ENCODE results near the gene LOXL4.

Gene LOXL4

DNA sequence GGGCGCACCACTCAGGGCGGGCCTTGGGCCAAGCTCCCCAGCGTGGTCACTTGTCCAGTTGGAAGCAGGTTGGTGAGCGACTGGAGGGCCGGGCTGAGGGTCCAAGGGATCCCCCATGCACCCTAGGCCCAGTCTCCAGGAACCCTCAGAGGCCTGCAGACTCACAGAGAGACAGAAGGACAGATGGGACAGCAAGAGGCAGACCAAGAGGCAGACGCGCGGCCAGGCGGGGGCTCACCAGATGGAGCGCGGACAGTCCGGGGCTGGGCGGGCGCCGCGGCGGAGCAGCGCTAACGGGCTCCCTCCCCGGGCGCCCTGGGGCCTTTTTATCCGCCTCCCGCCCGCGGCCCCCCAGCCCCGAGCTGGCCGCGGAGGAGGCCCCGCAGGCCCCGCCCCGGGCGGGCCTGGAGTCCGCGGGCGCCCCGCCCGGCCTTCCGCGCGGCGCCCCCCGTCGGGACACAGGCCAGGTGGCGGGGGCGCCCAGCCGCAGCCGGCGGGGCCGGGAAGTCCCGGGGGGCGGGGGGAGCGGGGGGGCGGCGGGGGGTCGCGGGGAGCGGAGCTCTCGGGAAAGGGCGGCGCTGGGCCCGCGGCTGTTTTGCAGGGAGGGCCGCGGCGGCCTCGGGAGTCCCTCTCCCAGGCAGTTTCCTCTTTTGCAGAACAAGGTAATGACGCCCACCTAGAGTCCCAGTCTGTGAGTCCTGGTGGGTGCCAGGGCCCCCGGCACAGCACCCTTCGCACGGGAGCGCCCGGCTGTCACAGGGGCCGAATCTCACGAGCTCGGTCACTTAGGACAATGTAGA, at the start of gene LOXL4:
Gene LOXL4 (minus strand): TSS at position 301 of the 800 bp plus-strand sequence. CDS start 5,175 bp downstream, outside the sequence.
- DNase-seq (ENCODE audit: low spot score) = no peak

DNA sequence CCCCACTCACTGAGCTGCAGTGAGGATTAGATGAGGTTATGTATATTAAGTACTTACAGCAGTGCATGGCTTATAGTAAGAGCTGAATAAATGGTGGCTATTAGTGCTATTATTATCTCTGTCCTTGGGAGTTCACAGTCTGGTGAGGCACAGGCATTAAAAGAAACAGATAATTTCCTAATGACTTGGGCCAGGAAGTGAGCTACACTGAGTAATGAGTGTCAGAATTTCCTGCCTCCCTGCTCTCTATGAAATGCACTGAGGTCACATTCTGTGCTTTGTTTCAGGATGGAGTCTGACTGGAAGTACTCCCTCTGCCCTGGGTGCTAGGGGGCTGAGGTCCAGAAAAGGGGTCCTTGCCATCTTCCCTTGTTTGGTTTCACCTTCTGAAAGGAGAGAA, 48.7 kb upstream of the LOXL4 start:
- no peak for DNase-seq (ENCODE audit: low spot score)

DNA sequence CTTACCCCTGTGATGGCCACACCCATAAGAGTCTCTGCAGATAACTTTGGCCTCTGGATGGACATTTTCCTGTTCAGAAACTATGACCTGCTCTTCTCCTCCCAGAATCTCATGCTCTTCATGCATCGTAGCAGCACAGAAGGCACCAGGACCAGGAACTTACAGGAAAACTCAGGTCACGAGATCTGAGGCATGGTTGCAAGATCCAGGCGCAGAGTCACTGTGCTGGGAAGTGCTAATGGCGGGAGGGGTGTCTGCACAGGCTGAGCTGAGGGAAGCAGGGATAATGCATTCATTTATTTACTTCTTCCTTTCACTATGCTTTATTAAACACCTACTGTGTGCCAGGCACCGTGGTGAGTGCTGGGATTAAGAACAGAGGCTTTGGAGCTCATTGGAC, 48.2 kb upstream of the LOXL4 start:
- no peak for DNase-seq (ENCODE audit: low spot score)

DNA sequence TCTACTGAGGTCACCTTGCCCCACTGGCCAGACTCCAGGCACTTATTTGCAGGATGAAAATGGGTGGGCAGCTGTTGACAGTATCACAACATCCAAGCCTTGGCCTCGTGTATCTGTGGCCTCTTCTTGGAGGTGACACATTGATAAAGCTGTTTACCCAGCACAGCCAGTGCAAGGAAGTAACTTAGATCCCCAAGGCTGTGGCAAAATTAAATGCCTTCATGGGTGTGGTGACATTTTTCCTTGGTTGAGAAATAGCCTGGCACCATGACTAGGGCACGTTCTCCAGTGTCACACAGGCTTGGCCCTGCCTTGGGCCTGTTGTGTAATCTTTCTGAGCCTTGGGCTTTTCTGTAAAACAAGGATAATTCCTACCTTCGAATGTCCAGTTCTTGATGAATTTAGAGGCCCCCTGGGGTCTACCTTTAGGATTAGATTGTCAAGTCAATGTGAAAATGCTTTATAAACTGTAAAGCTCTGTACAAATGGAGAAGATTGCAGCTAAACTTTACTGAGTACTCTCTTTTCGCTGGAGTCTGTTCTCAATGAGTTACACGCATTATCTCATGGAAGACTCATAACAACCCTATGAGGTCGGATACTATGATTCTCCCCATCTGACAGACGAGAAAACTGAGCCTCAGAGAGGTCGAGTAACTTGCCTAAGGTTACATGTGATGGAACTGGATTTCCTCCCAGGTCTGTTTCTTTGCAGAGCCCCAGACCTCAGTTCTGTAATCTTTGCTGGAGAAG, 46.7 kb upstream of the LOXL4 start:
- DNase-seq (ENCODE audit: low spot score) = no peak

DNA sequence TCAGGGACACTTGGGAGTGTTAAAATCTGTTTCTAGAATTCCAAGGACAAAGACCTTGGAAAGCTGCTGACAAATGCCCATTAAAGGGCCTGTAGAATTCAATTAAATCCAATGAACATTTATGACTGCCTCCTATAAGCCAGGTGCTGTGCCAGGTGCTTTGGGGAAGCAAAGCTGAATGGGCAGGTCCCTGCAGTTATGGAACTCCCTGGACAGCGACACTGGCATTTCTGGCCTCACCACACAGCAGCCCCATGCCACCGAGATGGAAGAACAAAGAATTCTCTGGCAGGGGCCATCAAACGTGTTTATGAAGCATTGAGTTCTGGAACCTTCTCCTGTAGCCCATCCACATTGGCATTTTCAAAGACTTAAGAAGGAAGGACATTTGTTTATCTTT, 45.6 kb upstream of the LOXL4 start:
- no peak for DNase-seq (ENCODE audit: low spot score)

DNA sequence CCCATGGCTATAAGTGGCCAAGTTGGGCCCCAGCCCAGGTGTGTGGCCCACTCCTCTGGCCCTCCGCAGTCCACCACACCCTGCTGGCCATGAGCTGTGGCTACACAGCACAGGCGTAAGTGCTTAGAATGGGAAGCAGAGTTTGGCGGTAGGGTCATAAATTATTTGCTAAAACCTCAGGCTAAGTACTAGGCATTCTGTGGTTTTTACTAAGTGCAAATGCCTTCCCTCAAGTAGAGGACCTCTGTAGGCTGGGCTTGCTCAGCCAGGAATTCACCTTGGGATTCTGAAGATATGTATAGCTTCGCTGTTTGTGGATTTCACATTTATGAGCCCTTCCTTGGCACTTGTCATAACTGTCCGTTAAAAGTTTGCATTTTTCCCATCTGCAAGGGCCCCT, 44.8 kb upstream of the LOXL4 start:
- no peak for DNase-seq (ENCODE audit: low spot score)

DNA sequence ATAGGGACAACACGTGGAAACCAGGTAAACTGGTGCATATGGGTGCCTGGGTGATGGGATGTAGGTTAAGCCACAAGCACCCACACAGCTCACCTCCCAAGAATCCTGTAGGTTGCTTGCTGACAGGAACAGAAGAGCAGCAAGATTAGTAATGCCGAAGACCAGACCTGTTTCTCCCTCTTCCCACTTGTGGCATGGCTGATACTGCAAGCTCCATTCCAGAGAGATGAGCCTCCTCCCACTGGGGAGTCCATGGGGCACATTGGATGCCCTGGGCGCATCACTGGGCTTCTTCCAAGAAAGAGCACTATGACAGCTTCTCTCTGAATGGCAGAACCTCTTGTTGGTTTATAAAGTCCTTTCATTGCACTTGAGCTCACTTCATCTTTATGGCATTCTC, 44.4 kb upstream of the LOXL4 start:
- DNase-seq (ENCODE audit: low spot score) = no peak

DNA sequence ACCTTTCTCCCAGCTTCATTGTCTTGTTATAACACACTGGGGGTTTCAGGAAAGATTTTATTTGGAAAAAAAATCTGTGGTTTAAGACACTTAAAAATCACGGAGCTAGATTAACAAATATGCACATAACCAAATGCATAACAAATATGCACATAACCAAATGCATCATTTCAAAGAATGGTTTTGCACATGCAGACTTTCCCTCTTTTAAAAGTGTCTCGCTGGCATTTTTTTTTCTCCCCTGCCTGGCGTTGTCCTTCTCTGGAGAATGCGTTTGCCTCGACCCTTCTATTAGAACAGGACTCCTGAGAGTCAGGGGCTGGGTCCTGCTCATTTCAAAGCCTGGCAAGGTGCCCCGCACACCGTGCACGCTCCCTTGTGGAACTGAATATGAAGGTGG, 42.7 kb upstream of the LOXL4 start:
- DNase-seq (ENCODE audit: low spot score) = no peak

DNA sequence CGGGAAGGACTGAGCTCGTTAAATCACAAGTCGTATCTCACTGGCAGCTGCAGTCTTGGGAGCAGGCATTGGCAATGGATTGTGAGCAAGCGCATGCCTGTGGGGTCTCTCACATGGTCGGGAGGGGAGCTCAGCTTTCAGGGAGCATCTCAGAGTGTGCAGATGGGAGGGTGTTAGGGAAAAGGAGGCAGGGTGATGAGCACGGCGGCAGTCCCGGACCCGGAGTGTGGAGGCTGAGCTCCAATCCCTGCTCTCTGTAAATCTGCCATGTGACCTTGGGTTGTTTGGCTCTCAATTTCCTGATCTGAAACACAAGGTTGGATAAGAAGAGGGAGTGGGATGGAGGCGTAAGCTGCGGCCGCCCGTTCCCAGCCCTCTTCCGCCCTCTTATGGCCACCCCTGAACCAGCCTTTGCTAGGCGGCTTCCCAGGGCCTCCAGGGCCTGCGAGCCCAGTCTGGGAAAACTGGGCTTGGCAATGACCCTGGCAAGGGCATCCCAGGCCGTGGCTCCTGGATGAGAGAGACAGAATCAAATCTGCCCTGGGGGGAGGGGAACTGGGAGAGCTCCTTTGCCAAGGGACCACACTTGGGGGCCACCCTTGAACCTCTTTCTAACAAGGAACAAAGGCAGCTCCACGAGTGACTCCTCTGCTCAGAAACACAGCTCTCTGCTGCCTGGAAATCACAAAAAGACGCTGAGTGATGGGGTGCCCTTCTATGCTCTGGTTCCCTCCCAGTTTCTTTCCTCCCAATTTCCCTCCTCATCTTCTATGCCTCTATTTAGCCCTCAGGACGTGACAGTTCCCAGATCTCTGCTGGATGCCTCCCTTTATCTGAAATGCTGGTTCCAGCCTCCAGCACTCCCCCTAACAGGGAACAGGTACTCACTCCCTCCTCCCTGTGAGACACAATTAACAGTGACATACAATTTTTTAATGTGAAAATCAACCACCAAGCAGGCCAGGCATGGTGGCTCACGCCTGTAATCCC, 41.7 kb upstream of the LOXL4 start:
- DNase-seq (ENCODE audit: low spot score) = peak; percentile 49

DNA sequence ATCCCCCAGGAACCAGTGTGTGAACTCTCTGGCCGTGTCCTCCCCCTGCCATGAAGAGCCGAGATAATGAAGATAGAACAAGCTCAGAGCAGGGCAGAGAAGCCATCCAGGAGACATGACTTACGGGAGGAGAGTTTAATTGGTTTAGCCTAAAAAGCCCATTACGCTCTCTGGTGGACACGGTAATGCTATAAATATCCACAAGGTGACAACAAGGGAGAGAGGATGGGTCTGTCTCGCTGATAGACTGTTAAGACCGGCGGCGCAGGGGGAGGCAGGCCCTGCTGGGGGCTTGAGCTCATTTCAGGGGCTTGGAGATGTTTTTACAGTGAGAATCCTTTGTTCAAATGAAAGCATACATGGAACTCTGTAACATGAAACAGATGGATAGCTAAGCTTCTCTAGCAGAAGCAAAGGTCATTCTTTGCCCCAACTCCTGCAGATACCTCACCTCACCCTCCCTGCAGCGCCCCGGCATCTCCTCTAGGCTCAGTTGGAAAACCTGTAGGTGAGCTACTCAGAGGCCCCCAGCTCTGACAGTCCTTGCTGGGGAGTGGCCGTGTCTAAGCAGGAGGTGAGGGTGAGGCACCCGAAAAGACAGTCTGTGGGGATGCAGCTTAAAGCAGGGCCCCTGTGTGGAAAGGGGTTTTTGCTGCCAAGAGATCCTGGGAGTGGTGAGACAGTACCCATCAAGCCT, 40.8 kb upstream of the LOXL4 start:
- no peak for DNase-seq (ENCODE audit: low spot score)

DNA sequence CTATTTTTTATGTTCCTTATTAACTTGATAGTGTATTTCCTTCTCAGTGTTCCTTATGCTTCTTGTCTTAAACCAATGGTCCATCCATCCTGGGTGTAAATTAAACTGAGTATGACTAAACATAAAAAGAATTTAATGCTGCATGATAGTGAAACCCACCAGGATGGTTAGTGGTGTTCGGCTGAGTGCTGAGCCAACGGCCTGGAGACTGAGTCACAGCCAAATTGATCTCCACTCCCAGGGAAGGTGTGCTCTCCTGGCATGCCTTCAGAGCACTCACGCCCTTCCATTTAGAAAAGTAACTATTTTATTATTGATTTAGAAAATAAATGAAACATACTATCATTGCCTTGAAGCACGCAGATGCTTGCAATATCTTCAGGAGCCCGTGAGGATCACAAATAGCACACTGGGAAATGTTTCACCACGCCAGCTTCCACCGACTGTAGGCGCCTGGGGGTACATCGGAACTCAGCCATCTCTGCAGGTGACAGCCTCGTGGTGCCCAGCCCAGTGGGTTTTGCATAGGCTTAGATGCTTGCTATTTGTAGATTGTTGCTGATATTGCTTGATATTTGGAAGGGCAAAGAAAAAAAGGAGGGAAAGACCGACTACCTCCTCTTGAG, 40.0 kb upstream of the LOXL4 start:
- no peak for DNase-seq (ENCODE audit: low spot score)

DNA sequence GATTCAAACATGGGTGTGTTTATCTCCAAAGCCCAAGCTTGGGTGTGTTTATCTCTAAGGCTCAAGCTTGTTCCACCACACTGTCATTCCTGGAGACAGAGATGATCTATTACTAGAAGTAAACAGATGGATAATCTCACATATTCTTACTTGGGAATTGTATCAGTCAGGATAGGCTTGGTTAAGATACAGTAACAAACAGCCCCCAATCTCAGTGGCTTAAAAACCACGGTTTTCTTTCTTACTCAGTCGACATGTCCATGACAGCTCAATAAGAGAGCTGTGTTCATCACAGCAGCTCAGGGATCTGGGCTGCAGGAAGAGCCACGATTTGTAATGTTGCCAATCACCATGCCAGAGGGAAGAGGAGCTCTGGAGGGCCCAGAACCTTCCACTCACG, 38.5 kb upstream of the LOXL4 start:
- DNase-seq (ENCODE audit: low spot score) = no peak

DNA sequence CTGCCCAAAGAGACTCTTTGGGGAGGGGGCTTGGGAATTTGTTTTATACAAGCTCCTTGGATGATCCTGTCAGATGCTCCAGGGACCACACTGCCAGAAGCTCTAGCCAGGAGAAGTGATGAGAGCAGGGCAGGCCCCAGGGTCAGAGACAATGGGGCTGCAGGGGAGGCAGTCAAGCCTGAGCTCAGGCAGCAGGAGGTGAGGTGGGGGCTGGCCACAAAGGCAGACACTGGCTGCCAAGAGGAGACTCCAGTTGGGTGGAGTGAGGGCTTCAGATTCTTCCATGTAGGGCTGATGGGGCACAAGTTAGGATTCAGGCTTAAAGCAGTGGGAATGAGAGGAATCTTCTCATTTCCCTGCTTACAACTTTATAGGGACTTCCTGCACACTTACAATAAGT, 35.6 kb upstream of the LOXL4 start:
- DNase-seq (ENCODE audit: low spot score) = no peak

DNA sequence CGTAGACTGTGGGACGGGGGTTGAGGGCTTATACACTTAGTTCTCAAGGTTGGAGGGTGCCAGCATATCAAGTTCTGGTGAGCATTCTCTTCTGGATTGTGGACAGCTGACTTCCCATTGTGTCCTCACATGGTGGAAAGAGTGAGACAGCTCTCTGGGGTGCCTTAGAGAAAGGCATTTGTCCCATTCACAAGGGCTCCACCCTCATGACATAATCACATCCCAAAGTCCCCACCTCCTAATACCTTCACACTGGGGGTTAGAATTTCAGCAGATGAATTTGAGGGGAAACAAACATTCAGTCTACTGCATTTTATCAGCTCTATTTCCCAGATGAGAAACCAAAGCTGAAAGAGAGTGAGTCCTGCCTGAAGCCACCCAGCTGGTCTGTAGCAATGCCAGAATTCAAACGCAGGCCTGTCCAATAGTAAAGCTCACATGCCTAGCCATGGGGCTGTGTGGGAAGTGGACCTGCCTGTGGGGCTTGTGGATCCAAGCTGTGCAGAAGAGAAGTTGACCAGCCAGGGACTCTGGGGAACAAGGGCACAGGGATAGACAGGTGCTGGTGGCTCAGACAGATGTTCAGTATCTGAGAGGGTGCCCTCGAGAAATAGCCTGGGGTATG, 34.9 kb upstream of the LOXL4 start:
- DNase-seq (ENCODE audit: low spot score) = no peak

DNA sequence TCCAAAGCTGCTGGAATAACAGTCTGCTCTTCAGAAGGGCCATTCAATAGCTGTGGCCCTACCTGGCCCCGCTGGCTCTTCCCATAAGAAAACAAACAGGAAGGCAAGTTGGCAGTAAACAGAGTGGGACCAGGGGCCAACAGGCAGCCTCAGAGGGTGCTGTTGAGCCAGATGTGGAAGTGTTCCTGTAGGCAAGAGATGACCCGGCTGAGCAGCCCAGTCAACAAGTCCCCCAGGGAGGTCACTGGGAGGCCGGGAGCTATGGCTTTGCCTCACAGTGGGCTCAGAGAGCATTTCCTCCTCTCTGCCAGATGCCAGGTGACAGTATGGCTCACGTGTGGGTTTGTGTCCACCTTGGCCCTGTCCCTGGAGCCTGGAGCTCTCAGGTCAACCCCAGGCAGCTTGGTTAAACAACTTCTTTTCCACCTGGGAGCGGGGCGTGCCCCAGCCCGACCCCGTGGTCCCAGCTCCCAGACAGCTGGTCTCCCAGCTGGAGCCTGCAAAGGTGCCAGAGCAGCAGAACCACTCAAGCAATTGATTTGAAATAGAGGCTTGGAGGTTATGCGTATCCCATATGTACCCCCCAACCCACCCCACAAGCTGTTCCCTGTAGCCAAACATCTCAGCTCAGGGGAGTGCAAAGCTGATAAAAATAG, 33.8 kb upstream of the LOXL4 start:
- DNase-seq (ENCODE audit: low spot score) = no peak

DNA sequence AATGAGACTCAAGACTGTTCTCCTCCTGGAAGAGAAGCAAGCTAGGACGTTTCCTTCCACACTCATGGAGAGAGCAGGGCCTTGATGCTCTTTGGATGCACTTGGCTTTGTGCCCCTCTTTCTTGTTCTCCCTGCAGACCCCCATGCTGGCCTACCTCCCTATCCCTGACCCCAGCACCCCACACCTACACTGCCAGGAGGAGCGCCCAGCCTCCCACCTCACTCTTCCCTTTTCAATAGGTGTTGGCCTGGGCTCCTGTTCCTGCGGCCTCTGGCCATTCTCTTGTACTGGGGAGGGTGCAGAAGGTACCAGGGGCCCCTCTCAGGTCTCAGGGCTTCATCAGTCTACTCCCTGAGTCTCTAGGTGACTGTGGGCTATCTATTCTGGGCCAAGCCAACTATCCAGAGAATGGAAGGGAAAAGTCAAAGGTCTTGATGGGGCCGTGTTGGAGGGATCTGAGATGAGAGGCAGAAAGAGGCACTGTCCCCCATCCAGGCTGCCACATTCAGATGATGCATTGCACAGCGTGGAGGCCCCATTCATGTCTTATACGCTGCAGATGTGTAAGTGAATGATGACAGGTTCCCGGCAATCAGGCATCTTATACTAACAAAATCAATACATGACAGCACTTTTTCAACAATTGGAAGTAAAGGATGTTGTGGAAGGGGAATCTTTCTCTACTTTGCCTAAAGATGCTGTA, 32.7 kb upstream of the LOXL4 start:
- DNase-seq (ENCODE audit: low spot score) = no peak

DNA sequence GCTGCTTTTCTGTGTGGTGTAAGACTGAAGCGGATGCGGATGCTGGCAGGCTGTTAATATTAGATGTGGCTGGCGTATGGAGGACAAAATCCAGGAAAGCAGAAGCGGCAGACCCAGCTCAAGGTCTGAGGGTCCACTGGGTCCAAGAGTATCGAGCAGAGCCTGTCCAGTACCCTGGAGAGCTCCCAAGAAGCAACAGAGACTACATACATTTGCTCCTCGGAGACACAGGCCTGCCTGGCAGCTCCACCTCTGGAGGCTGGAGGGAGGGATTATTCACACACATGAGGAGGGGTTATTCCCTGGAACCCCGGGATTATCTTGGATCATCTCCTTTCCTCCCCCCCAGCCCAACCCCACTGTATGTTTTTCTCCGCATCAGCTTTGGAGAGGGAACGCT, 31.3 kb upstream of the LOXL4 start:
- no peak for DNase-seq (ENCODE audit: low spot score)

DNA sequence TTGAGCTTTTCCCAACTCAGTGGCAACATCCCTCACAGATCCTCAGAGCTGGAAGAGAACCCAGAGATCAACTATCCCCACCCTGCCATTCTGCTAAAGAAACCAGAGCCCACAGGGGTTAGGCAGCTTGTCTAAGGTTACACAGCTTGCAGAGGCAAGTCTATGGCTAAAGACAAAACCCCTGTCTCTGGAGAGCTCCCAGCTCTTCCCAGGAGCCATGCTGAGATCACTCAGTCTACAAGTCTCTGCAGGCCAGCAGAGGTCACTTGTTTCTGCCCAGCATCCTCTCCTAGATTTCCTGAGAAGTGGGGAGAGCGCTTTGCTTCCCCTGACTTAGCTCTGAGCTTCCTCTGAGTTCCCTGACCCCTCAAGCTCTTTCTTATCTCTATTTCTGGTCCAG, 28.5 kb upstream of the LOXL4 start:
- no peak for DNase-seq (ENCODE audit: low spot score)

DNA sequence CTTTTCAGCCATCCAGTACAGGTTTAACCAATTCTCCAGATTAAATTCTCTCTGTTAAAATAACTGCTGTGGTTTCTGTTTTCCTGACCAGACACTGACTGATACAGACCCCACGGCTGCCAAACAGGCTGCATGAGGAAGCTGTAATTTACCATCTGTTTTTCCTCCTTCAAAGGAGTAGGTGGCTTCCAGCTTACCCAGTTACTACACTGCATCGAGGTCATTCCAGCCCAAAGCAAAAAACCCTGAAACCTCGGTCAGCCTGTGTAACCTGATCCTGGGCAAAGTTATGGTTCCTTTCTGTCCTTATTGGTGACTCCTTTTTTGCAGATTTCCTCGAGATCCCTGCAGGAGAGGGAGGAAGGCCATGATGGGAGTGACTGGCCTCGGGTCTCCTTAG, 27.9 kb upstream of the LOXL4 start:
- no peak for DNase-seq (ENCODE audit: low spot score)

DNA sequence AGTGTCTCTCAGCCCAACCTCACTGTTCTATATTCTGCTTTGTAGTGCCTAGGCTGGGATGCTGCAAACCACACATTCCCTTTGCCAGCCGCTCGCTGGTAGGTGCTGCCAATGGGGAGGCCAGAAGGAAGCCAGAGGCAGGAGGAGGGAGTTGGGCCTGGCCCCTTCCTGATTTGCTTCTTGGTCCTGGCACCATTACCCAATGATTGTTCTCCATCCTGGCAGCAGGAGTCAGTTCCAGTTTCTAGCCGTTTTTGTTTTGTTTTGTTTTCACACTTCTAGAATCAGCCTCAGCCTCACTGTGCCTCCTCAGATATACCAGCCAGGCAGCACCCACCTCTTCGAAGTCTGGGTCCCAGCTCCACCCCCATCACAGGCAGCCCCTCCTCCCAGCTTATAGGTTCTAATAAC, 27.4 kb upstream of the LOXL4 start:
- DNase-seq (ENCODE audit: low spot score) = no peak

Measured in putamen (tissue), 1 donor.